Erythroblast (primary cell): Measurements from ENCODE around the gene CNBD2.
A peak's percentile ranks its signal among the peaks of the same experiment; 100 is the strongest.
"Not testable (repeated sequence)": the region's sequence is repeated elsewhere in the genome, so short reads cannot be mapped to it uniquely, and the experiment has no call there.

Source experiments
- DNase-seq, 2 experiments: peaks; one replicate each; lab custom pipeline; 2025; lab: John Stamatoyannopoulos, UW
- GATA1 ChIP-seq: IDR thresholded peaks from 2 replicates; pipeline ENCODE4 v1.6.1; 2011; ENCODE audit warnings: low read depth, mild to moderate bottlenecking, control low read depth, low read length, moderate library complexity
- POLR2A ChIP-seq: IDR thresholded peaks from 2 replicates; pipeline ENCODE4 v1.6.1; 2011; ENCODE audit warnings: mild to moderate bottlenecking, low read length

Gene CNBD2

DNA sequence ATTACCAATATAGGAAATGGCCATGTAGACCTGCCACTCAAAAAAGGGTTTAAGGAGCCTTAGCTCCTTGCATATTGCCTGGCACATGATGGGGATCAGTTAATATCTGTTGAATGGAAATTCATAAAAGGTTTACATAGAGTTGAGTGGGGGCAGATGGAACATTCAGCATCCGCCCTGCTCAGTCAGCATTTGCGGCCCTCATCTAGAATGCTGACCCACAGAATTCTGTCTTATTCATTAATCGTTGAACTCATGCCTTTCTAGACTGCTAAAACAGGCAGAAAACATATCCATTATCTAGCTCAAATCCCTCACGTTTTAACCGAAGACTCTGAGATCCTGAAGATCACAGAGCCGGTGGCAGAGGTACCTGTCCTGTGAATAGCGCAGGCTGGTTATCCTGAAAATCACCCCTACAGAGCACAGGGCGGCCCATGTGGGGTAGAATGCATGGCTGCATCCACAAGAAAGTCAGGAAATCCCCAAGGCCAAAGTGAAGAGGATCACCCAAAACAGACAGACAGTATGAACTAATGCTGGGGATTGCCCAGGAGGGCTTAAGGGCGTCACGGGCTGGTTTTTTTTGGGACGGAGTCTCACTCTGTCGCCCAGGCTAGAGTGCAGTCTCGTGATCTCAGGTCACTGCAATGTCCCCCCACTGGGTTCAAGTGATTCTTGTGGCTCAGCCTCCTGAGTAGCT, 59.9 kb downstream of the CNBD2 start:
- DNase-seq = no peak

DNA sequence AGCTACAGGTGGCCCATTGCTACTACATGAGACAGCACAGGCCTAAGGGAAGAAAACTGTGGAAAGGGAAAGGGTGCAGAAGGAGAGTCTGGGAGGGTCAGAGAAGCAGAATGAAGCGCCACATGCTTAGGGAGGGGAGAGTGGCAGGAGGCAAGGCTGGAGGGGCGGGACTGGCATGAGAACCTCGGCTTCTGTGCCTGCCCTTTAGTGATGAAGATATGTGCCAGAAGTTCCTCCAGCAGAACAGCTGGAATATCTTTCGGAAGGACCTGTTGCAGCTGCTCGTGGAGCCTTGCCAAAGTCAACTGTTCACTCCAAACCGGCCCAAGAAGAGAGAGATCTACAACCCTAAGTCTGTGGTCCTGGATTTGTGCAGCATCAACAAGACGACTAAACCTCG, 61.8 kb downstream of the CNBD2 start:
- TF ChIP-seq GATA1 (no peak), POLR2A (no peak)
- DNase-seq = no peak

More for the DNA sequence above, 59.9 kb downstream of the CNBD2 start:
- TF ChIP-seq POLR2A = no peak
- no peak for TF ChIP-seq GATA1

DNA sequence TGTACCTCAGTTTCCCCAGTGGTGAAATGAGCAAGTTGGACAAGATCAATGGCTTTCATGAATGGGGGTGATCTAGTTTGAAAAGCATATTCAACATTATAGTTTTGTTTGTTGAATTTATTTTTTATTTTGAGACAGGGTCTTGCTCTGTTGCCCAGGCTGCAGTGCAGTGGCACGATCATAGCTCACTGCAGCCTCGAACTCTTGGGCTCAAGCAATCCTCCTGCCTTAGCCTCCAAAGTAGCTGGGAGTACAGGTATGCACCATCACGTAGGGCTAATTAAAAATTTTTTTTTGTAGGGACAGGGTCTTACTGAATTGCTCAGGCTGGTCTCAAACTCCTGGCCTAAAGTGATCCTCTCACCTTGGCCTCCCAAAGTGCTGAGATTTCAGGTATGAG, 63.4 kb downstream of the CNBD2 start:
- TF ChIP-seq POLR2A = no peak
- TF ChIP-seq GATA1 = no peak
- no peak for DNase-seq

DNA sequence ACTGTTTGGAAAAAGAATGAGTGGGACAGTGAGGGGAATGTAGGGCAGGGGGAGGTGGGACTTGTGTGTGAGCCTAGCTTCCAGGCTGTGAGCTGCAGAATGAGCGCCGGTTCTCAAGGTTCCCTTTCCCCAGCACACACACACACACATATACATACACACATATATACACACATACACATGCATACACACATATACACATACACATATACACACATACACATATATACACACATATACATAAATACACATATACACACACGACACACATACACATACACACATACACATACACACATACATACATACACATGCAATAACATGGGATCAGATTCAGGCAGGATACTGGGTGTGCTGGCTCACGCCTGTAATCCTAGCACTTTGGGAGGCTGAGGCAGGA, 66.5 kb downstream of the CNBD2 start:
- TF ChIP-seq GATA1 = no peak
- no peak for TF ChIP-seq POLR2A
- DNase-seq = no peak

DNA sequence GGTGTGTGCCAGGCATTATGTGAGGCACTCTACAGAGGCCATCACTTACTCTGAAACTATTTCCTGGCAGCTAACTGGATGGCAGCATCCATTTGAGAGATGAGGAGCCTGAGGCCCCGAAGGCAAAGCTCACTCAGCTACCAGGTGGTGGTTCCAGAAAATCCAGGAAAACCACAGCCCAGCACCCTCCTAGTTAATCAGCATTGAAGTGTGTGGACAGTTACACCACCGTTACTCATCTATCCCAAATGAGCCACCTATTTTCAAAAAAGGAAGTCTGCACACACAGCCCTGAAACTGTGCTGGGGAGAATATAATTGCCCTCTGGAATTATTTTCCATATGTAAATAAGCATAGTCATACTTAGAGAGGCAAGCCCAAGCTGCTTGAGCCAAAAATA, 67.4 kb downstream of the CNBD2 start:
- DNase-seq = no peak
- TF ChIP-seq GATA1 (no peak), POLR2A (no peak)

DNA sequence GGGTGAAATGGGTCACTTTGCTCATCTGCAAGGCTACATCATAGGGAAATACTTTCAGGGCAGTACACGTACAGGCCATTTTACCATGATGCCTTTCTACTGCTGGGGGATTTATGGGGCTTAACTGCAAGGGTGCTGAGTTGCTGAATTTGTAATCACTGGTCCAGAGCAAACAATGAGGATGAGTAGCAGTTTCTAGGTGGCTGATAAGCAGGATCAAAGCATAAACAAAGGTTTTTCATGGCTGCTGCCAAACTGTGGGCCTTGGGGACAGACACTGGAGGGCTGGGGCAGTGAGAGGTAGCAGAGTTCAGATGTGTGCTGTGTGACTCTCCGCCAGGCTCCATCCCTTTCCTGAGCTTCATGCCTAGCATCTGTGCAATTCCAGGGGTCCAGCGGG, 68.3 kb downstream of the CNBD2 start:
- TF ChIP-seq GATA1 (no peak), POLR2A (no peak)
- no peak for DNase-seq

DNA sequence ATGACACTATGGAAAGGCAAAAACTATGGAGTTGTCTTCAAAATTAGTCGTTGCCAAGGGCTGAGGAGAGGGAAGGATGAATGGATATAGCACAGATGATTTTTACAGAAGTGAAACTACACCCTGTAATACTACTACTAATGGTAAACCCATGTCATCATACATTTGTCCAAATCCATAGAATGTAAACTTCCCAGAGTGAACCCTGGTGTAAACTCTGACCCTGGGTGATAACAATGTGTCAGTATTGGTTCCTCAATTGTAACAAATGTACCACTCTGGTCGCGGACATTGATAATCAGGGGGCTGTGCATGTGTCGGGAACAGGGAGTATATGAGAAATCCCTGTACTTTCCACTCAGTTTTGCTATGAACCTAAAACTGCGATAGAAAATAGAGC, 72.2 kb downstream of the CNBD2 start:
- TF ChIP-seq GATA1 = no peak
- TF ChIP-seq POLR2A = no peak

DNA sequence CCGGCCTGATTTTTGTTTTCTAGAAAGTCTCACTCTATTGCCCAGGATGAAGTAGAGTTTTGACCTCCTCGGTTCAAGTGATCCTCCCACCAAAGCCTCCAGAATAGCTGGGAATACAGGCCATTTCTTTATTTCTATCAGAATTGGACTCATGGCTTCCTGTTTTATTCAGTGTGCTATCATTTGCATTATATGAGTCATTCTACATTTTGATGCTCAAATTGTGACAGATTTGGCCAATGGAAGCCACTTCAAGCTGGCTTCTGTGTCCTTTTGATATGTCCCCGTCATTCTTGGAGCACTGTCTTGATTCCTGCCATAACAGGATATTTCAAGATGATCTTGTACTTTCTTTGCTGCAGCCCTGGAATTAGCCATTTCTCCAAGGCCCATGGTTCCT, 75.1 kb downstream of the CNBD2 start:
- no peak for DNase-seq
- TF ChIP-seq GATA1 = no peak
- TF ChIP-seq POLR2A = no peak

More for the DNA sequence above, 72.2 kb downstream of the CNBD2 start:
- no peak for DNase-seq

DNA sequence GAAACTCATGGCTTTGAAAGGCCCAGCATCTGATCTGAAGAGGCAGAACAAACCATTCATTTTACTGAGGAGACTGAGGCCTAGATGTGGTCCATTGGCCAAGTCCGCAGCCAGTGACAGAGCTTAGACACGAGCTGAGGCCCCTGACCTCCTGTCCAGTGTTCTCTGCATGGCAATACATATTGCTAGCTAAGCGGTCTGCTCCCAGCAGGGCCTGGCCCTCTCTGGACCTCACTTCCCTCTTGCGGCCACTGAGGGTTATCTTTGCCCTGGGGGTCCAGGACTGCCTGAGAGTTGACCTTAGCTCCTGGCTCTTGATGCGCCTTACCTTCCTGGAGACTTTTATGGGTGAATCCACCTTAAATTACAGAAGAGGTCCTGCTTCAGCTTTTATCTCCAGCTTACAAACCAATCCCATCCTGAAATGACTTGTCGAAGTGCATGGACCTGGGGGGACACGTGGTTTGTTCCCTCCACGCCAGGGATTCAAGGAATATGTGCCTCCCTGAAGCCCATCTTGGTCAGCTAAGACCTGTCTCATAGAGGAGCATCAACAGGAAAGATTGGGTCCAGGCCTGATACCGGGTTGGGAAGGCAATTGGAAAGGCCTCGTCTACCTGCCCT, 75.6 kb downstream of the CNBD2 start:
- TF ChIP-seq GATA1 (no peak), POLR2A (no peak)
- no peak for DNase-seq

DNA sequence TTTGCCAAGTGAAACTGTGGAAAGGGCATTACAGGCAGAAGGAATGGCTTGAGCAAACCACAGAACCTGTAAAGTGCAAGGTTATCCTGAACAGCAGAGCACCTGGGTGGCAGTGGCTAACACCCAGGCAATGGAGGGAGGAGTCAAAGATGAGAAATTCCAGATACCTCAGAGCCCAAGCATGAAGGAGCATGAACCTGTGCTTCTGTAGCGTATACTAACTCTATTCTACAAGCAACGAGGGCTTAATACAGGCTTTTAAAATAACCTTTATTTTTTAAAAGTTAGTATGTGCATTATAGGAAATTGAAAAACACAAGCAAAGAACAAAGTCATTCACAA, 77.0 kb downstream of the CNBD2 start:
- no peak for TF ChIP-seq GATA1
- TF ChIP-seq POLR2A = no peak

DNA sequence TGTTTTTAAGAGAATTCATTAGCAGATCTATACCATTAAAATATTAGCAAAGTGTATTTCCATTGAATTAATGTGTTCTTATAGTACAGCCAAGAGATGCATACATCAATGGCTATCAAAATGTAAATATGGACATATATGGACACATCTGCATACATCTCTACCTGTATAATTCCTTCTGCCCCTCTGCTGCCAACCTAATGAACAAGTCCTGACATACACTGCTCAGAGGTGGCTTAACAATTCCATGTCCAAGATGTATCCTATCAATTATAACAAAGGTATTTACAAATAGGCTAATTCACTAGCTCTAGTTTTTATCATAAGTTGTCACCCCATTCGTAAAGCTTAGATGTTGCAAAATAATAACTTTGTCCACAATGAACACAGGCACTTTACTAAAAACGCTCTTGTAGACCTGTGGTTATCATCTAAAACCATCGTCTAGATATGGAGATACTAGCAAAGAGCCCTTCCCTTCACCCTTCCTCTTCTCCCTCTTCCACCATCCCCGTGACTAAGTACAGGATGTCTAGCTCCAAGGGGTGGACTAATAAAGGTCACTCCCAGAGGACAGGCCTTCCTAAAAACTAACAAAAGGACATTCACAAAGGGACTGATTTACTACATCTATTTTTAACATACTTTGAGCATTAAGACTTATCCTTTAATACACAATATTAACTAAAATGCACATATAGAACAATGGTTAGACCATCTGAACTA, 77.8 kb downstream of the CNBD2 start:
- DNase-seq = not testable (repeated sequence)

More for the DNA sequence above, 77.0 kb downstream of the CNBD2 start:
- DNase-seq = no peak

DNA sequence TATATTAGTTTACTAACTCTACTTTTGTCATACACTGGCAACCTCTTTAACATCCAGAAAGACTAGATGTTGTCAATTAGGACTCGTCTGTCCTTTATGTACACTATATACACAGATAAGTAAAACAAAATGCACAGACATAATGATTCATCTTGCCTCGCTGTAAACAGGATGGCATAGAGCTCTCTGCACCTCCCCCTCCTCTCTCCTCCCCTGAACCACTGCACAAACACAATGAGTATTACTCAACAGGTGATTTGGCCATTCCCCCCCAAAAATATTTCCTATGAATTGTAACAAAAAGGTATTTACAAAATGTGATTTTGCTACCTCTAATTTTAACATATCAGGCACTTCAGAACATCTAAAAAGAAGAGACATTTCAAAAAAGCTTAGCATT, 81.0 kb downstream of the CNBD2 start:
- DNase-seq = peak in 1 of 2 experiments; percentile 40

DNA sequence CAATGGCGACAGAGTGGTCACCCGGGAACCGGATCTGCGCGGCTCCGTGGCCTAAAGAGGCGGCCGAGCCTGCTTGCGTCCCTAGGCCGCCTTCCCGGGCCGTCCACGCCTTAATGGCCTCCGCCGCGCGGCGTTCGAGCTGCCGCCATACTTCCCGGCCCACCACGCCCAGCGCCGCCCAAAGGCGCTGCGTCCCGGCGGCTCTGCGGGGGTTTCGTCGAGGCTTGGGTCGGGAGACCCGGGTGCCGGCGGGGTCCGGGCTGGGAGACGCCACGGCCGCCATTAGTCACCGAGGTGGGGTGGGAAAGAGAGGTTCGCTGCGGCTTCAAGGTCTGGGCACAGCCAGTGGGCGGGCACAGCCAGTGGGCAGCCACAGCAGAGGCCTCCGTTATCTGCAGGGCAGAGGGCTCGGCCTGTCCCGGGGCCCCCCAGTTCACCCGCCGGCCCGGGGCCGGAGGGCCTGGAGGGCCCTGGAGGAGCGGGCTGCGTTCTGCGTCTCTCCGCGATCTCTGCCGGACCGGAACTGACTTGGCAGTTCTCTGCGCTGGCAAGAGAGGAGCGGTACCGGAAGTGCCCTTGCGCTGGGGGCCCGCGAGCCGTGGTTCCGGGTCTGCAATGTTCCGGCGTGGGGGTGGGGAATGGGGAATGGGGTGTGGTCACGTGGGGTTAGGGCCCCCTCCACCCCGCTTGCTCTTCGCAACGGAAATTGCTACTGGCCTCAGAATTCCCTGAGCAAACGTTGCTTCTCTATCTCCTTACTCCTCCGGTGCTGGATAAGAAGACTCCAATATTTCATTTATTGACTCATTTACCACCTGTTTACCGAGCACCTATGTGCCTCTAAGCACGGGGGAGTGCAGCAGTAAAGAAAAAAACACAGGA, 82.3 kb downstream of the CNBD2 start:
- TF ChIP-seq POLR2A (peak; percentile 94), GATA1 (no peak)
- peak; percentile 93 to 94 for DNase-seq
